HUES6 (cell line): Measurements from ENCODE around the gene SFSWAP.

Experiments used
- H3K27ac ChIP-seq: 2 replicates; pipeline ENCODE4 v1.7.0; 2013; ENCODE audit warnings: low read depth, mild to moderate bottlenecking, low read length, inconsistent platforms
- H3K27me3 ChIP-seq: 2 replicates; pipeline ENCODE4 v1.6.1; 2013; ENCODE audit warnings: low read length; ENCODE audit not compliant: control insufficient read depth, insufficient read depth
- H3K36me3 ChIP-seq: 2 replicates; pipeline ENCODE4 v1.6.1; 2013; ENCODE audit warnings: low read length; ENCODE audit not compliant: control insufficient read depth, insufficient read depth
- H3K4me1 ChIP-seq: 2 replicates; pipeline ENCODE4 v1.6.1; 2013; ENCODE audit warnings: low read length; ENCODE audit not compliant: control insufficient read depth, insufficient read depth
- H3K4me3 ChIP-seq: 2 replicates; pipeline ENCODE4 v1.5.1; 2013; ENCODE audit warnings: low read depth, low read length
- H3K9ac ChIP-seq: one replicate; pipeline ENCODE4 v1.6.1; 2013; ENCODE audit warnings: mild to moderate bottlenecking, low read length
- H3K9me3 ChIP-seq: 2 replicates; pipeline ENCODE4 v1.6.1; 2013; ENCODE audit warnings: low read depth, low read length; ENCODE audit not compliant: control insufficient read depth, insufficient read depth

Gene SFSWAP

DNA sequence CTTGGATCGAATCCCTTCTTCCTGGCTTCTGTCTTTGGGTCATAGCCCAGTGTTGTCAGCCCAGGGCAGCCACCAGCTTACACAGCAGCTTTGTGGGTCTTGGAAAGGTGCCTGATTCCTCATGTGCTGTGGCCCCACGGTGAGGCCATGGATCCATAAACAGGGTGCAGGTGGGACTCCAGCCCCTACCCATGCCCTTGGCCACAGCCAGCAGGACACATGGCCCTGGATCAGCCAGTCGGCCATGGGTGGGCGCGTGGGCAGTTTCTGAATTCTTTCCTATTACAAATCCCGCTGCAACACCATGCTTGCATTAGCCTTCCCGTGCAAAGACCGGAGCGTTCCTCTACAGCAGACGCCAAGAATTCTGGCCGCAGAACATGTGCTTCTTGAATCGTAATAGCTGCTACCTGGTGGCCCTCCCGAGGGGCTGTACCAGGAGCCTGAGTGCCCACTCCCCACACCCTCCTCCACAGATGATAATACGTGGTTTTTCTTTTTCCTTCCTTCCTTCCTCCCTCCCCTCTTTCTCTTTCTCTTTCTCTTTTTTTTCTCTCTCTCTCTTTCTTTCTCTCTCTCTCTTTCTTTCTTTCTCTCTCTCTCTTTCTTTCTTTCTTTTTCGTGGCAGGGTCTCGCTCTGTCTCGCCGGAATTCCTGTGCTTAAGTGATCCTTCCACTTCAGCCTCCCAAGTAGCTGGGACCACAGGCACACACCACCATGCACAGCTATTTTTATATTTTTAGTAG lies 114.4 kb downstream of the SFSWAP start:
- H3K9me3 ChIP-seq = no peaks in the 10 kb centered on the region
- peaks cover 22% of the 10 kb centered on the region for H3K27me3 ChIP-seq
- no peak overlapping the region for H3K4me3 ChIP-seq
- H3K36me3 ChIP-seq = no peaks in the 10 kb centered on the region
- H3K27ac ChIP-seq = no peak overlapping the region
- H3K4me1 ChIP-seq = peaks cover 8% of the 10 kb centered on the region
- no peak overlapping the region for H3K9ac ChIP-seq

DNA sequence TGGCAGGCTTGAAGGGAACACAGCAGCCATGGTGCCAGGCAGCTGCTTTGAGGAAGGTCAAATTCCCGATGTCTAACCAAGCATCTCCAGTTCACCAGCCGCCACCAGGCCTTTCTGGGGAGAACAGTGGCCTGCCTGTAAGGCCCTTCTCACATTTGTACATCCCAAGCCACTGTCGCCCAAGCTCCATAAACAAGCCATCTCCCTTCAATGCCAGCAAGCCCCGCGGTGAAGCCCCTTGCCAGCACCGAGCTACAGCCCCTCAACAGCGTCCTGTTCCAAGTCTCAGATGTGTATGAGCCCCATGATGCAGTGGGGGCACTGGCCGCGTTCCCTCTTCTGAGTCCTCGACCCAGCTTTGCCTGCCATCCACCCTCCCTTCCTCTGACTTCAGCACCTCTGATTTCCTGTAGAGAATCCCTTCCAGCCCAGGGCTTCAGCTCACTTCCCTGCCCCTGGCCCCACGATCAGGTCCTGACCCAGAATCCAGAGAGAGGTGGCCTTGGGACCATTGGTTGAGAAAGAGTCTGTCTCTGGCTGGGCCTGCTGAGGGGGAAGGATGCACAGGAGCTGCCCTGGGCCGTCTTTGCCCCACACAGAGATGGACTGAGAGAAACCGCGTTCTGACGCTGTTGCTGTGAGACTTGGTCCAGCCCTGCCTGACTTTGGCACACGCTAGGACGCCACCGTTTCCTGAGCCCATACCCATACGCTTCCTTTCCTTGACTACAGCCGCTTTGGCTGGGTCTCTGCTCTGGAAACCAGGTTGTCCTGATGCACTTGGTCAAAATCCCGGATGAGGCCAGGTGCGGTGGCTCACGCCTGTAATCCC lies 115.4 kb downstream of the SFSWAP start:
- H3K9me3 ChIP-seq = no peaks in the 10 kb centered on the region
- H3K4me3 ChIP-seq = no peak overlapping the region
- no peak overlapping the region for H3K27ac ChIP-seq
- H3K36me3 ChIP-seq = no peaks in the 10 kb centered on the region
- peaks cover 32% of the 10 kb centered on the region for H3K27me3 ChIP-seq
- no peak overlapping the region for H3K9ac ChIP-seq
- H3K4me1 ChIP-seq = peaks cover 14% of the 10 kb centered on the region

DNA sequence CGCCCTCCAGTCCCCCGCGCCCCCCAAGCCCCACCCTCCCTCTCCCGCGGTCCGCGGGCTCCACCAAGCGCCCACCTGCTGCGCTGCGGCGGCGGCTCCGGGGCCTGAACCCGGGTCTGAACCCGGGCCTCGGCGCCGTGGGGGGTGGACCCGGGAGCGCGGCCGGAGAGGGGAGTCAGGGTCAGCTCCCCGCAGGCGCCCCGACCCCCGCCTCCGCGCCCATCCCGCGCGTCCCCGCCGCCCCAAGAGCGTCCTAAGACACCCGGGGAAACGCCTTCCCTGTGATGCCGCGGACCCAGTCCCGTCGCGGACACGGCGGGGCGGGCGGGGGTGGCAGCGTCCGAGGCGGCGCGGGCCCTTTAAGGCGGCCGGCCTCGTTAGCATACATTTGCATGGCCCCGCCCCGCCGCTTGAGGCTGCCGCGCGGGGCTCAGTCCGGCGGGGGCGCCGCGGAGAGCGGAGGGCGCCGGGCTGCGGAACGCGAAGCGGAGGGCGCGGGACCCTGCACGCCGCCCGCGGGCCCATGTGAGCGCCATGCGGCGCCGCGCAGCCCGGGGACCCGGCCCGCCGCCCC lies 117.2 kb downstream of the SFSWAP start, which contains the start of gene MMP17:
Gene MMP17 (plus strand): TSS at position 433 of the 574 bp plus-strand sequence. CDS start 102 bp downstream, at position 535.
- Histone ChIP-seq H3K27ac (no peak within 1 kb of the TSS), H3K4me3 (peak within 1 kb of the TSS; percentile 67), H3K27me3 (peaks cover 35% of the 10 kb centered on the region), H3K9me3 (no peaks in the 10 kb centered on the region), H3K9ac (peak within 1 kb of the TSS; percentile 76), H3K36me3 (no peaks in the 10 kb centered on the region), H3K4me1 (peaks cover 14% of the 10 kb centered on the region)

DNA sequence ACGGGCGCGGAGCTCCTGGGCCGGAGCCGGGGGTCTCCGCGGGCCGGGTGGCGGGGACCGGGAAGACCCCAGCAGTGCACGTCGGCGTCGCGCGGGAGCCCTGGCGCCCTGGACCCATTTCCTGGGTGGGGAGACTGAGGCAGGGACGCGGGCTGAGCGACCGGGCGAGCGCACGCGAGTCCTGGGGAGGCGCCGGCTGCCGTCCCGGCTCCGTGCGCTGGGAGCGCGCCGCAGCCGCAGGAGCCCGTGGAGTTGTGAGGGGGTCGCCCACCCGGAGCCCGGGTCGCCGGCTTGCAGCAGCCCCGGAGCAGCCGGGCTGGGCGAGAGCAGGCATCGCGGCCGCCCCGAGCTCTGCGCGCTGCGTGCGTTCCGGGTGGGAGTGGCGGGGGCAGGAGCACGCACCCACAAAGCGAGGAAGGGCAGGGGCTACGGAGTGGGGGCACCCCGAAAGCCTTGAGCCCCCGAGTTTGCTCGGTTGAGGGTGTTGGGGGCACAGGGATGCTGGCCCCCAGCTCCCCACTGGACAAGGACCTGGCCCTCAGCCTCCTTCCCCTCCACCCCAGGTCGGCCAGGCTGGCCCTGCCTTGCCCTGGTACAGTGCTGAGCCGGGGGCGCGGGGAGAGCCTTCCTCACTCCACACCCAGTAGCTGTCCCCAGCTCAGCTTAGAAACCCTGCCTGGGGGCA lies 117.9 kb downstream of the SFSWAP start:
- H3K36me3 ChIP-seq = no peaks in the 10 kb centered on the region
- H3K4me3 ChIP-seq = peak overlapping the region; percentile 67
- peak overlapping the region; percentile 76 for H3K9ac ChIP-seq
- H3K27ac ChIP-seq = no peak overlapping the region
- no peaks in the 10 kb centered on the region for H3K9me3 ChIP-seq
- peaks cover 35% of the 10 kb centered on the region for H3K27me3 ChIP-seq
- H3K4me1 ChIP-seq = peaks cover 14% of the 10 kb centered on the region

DNA sequence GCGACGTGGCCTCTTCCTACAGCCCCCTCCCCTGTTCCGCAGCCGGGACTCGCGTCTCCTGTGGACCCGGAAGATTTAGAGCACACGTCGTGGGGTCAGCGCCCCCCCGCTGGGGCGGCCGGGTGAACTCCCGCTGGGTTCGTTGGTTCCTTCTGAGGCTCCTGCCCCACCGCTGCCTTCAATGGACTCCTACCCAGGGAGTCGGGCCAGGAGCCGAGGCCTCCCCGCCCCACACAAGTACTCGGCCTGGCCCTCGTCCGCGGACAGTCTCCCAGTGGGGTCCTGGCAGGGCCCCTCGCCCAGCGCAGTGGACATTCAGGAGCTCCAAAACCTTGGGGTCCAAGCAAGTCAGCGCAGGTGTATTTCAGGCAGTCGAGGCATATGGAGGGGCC lies 118.5 kb downstream of the SFSWAP start:
- Histone ChIP-seq H3K27ac (no peak overlapping the region), H3K9me3 (no peaks in the 10 kb centered on the region), H3K36me3 (no peaks in the 10 kb centered on the region), H3K27me3 (peaks cover 35% of the 10 kb centered on the region), H3K4me1 (peaks cover 14% of the 10 kb centered on the region), H3K4me3 (peak overlapping the region; percentile 67), H3K9ac (peak overlapping the region; percentile 76)

DNA sequence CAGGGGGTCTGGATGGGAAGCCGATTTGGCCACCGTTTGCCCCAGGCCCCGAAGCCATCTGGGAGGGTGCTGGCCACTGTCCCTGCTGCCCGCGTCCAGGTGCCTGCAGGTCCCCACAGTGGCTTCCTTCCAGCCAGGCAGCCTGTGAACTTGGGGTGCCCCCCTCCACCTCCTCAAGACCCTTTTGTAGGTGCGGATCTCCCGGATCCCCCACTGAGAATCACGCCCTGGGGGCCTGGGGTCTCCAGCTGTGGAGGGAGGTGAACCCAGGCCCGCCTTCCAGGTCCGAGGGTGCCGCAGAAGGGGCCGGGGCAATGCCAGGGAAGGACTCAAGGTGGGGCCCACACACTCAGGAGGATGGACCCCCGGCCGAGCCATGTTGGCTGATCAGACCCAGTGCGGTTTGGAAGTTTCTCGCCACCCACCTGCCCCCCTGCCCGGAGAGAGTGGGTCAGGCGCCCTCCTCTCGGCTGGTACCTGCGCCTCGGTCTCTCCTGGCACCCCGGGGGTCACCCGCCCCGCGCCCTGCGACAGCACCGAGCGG lies 119.0 kb downstream of the SFSWAP start:
- H3K27ac ChIP-seq = no peak overlapping the region
- H3K9me3 ChIP-seq = no peaks in the 10 kb centered on the region
- peaks cover 35% of the 10 kb centered on the region for H3K27me3 ChIP-seq
- no peaks in the 10 kb centered on the region for H3K36me3 ChIP-seq
- peaks cover 14% of the 10 kb centered on the region for H3K4me1 ChIP-seq
- H3K4me3 ChIP-seq = peak overlapping the region; percentile 67
- H3K9ac ChIP-seq = peak overlapping the region; percentile 76

DNA sequence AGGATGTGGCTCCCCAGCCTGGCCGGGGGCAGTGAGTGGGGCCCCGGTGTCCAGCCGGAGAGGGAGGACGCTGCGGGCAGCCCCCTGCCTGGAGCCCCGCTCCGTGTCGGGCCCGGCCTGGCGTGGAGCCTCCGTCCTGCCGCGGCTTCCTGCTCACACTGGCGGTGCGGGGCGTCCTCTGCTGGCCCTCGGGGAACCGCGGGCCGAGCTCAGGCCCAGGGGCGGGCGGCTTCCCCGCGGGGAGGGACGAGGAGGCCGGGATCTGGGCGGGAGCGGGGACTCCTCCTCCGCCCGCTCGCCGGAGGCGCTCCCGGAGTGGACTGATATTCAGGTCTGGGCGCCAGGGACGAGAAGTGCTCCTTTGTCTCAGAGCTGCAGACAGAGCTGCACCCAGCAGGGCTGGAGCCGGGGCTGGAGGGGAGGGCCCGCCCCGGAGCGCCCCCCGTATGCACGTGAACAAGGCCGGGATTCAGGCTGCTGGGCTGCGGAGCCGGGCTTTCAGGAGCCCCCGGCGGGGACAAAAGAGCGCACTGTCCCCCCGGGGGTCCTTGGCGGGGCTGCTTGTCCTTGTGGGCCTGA lies 119.5 kb downstream of the SFSWAP start:
- Histone ChIP-seq H3K4me3 (peak overlapping the region; percentile 67), H3K27ac (0 out of 2 replicates have a peak overlapping the region, but pooled peaks have one; percentile 23), H3K36me3 (no peaks in the 10 kb centered on the region), H3K27me3 (peaks cover 35% of the 10 kb centered on the region), H3K9ac (peak overlapping the region; percentile 76), H3K4me1 (peaks cover 14% of the 10 kb centered on the region), H3K9me3 (no peaks in the 10 kb centered on the region)

DNA sequence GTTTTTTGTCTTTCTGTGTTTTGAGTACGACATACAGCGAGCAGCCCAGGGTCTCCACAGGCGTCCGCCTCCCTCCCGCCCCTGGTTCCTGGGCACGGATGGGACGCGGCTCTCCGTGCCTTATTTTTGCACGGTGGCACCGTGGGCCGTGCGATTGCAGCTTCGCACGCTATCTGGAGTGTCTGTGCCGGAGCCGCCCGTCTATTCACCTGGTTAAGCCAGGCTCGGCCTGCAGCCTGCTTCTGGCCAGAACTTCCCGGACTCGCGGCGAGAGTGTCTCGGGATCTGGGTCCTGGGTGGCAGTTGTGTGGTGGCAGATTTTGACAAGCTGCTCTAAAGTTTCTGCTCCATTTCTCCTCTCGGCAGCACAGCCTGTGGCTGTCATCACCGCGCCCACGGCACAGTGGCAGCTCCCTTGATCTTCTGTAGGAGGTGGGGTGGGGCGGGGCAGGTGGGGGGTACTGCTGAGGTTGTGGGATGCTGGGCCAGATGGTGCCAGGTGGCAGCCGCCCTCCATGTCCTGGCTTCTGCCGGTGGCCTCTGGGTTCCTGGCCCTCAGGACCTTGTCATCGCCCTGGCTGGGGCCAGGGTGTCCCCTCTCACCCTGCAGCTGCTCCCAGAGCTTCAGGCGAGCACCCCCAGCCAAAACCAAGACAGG lies 120.2 kb downstream of the SFSWAP start:
- H3K27ac ChIP-seq = 0 out of 2 replicates have a peak overlapping the region, but pooled peaks have one; percentile 23
- H3K9me3 ChIP-seq = no peaks in the 10 kb centered on the region
- H3K9ac ChIP-seq = peak overlapping the region; percentile 76
- H3K4me1 ChIP-seq = peaks cover 14% of the 10 kb centered on the region
- H3K36me3 ChIP-seq = no peaks in the 10 kb centered on the region
- H3K4me3 ChIP-seq = peak overlapping the region; percentile 67
- peaks cover 35% of the 10 kb centered on the region for H3K27me3 ChIP-seq

DNA sequence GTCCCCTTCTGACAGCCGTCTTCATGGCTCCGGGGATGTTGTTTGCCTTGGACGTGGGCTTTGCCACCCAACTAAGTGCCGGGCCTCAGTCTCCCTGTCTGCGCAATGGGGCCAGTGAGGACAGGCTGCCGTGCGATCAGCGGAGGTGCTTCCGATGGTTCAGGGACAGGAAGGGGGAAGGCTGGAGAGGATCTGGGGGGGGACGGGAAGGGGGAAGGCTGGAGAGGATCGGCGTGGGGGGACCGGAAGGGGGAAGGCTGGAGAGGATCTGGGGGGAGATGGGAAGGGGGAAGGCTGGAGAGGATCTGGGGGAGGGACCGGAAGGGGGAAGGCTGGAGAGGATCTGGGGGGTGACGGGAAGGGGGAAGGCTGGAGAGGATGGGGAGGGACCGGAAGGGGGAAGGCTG lies 120.7 kb downstream of the SFSWAP start:
- H3K4me3 ChIP-seq = no peak overlapping the region
- peaks cover 14% of the 10 kb centered on the region for H3K4me1 ChIP-seq
- H3K27me3 ChIP-seq = peaks cover 35% of the 10 kb centered on the region
- H3K9me3 ChIP-seq = no peaks in the 10 kb centered on the region
- no peak overlapping the region for H3K9ac ChIP-seq
- no peaks in the 10 kb centered on the region for H3K36me3 ChIP-seq
- no peak overlapping the region for H3K27ac ChIP-seq
